Smooth muscle cell (in vitro differentiated cells): Measurements from ENCODE around the gene FCER2. TPM values are rescaled to one million over a fixed set of nuclear protein-coding genes. Genes with fewer than 3 reads are reported as not detected.

Source experiments
- DNase-seq: peaks from one replicate; lab custom pipeline; 2025; ENCODE audit not compliant: unreplicated experiment; lab: John Stamatoyannopoulos, UW
- H2AFZ ChIP-seq: fragments of 200-600 bp; sonication (generic); 2 replicates; pipeline ENCODE4 v1.6.0; 2016; ENCODE audit warnings: antibody characterized with exemption, low read depth, mild to moderate bottlenecking
- H3F3A ChIP-seq: fragments of 200-600 bp; sonication (generic); 2 replicates; pipeline ENCODE4 v1.6.0; 2017; ENCODE audit warnings: antibody characterized with exemption, low read depth
- H3K27ac ChIP-seq: fragments of 200-600 bp; sonication (generic); 2 replicates; pipeline ENCODE4 v1.5.1; 2016; ENCODE audit warnings: low read depth, mild to moderate bottlenecking
- H3K27me3 ChIP-seq: fragments of 200-600 bp; sonication (generic); 2 replicates; pipeline ENCODE4 v1.6.1; 2016; ENCODE audit warnings: low read depth, mild to moderate bottlenecking
- H3K36me3 ChIP-seq: fragments of 200-600 bp; sonication (generic); 2 replicates; pipeline ENCODE4 v1.5.1; 2016; ENCODE audit warnings: low read depth
- H3K4me1 ChIP-seq: fragments of 200-600 bp; sonication (generic); 2 replicates; pipeline ENCODE4 v1.5.1; 2016; ENCODE audit warnings: low read depth
- H3K4me2 ChIP-seq: fragments of 200-600 bp; sonication (generic); 2 replicates; pipeline ENCODE4 v1.6.0; 2016; ENCODE audit warnings: mild to moderate bottlenecking
- H3K4me3 ChIP-seq: fragments of 200-600 bp; sonication (generic); 2 replicates; pipeline ENCODE4 v1.5.1; 2016; ENCODE audit warnings: mild to moderate bottlenecking
- H3K79me2 ChIP-seq: fragments of 200-600 bp; sonication (generic); 2 replicates; pipeline ENCODE4 v1.6.0; 2016; ENCODE audit warnings: low read depth, mild to moderate bottlenecking
- H3K9ac ChIP-seq: fragments of 200-600 bp; sonication (generic); 2 replicates; pipeline ENCODE4 v1.6.0; 2016; ENCODE audit warnings: low read depth
- H3K9me3 ChIP-seq: fragments of 200-600 bp; sonication (generic); replicated peaks from 2 replicates; pipeline ENCODE4 v1.5.1; 2016; ENCODE audit warnings: low read depth
- H4K20me1 ChIP-seq: fragments of 200-600 bp; sonication (generic); 2 replicates; pipeline ENCODE4 v1.6.0; 2016; ENCODE audit warnings: low read depth
- WGBS: methylation state at CpG from one replicate; pipeline ENCODE4 v1.1.7; 2016; ENCODE audit warnings: low lambda C conversion rate; 5-methylcytosine and 5-hydroxymethylcytosine counted together
- polyA plus RNA-seq: library from polyadenylated mRNA; unstranded; fragments of >200 nt; fragmentation: Nextera tagmentation; extraction: Ambion mirVana; gene quantifications from 2 replicates; pipeline ENCODE4 v1.2.1, GENCODE V29; 2016
- total RNA-seq: library from RNA; depleted of rRNA; stranded (reverse); fragments of >200 nt; gene quantifications from 2 replicates; pipeline ENCODE4 v1.2.3, GENCODE V29; 2014
- TF ChIP-seq, protein P1 (sequence below): fragments of 200-600 bp; sonication (generic); IDR thresholded peaks from 2 replicates; pipeline ENCODE4 v1.5.1; 2017; ENCODE audit warnings: borderline replicate concordance, mild to moderate bottlenecking, antibody characterized with exemption; ENCODE audit not compliant: insufficient read depth, poor library complexity, severe bottlenecking

Gene FCER2
- total and polyA plus RNA-seq, 2 experiments from 2014 or later: not detected

DNA sequence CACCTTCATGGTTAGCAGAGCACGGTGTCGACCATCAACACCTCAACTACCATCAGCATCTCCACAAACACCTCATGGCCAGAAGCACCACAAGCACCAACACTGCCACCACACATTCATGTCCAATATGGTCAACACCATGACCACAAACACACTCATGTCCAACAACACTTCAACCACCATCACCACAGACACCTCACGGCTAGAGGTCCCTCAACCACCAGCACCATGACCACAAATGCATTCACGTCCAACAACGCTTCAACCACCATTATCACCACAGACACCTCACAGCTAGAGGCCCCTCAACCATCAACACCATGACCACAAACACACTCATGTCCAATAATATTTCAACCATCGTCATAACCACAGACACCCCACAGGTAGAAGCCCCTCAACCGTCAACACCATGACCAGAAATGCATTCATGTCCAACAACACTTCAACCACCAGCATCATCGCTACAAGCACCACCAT lies 11.1 kb downstream of the FCER2 start:
- no peaks in the 10 kb centered on the region for H3K27me3 ChIP-seq
- H3K36me3 ChIP-seq: no peaks in the 10 kb centered on the region
- no peak for DNase-seq
- no peaks in the 10 kb centered on the region for H3K4me1 ChIP-seq
- 96% methylated on average over 8 of the region's 8 CpGs for WGBS
- no peak overlapping the region for H3K4me3 ChIP-seq
- H3K27ac ChIP-seq: no peak overlapping the region
- no peak overlapping the region for H3K4me2 ChIP-seq
- no peaks in the 10 kb centered on the region for H3F3A ChIP-seq
- TF ChIP-seq, protein P1, sequence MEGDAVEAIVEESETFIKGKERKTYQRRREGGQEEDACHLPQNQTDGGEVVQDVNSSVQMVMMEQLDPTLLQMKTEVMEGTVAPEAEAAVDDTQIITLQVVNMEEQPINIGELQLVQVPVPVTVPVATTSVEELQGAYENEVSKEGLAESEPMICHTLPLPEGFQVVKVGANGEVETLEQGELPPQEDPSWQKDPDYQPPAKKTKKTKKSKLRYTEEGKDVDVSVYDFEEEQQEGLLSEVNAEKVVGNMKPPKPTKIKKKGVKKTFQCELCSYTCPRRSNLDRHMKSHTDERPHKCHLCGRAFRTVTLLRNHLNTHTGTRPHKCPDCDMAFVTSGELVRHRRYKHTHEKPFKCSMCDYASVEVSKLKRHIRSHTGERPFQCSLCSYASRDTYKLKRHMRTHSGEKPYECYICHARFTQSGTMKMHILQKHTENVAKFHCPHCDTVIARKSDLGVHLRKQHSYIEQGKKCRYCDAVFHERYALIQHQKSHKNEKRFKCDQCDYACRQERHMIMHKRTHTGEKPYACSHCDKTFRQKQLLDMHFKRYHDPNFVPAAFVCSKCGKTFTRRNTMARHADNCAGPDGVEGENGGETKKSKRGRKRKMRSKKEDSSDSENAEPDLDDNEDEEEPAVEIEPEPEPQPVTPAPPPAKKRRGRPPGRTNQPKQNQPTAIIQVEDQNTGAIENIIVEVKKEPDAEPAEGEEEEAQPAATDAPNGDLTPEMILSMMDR: no peak
- H2AFZ ChIP-seq: no peak overlapping the region
- no peak overlapping the region for H3K9ac ChIP-seq
- no peaks in the 10 kb centered on the region for H3K9me3 ChIP-seq
- no peaks in the 10 kb centered on the region for H3K79me2 ChIP-seq
- H4K20me1 ChIP-seq: peaks cover 1% of the 10 kb centered on the region

- H2AFZ ChIP-seq: no peak overlapping the region
- H3K27me3 ChIP-seq: no peaks in the 10 kb centered on the region
- 90% methylated on average over 23 of the region's 23 CpGs for WGBS
- no peak overlapping the region for H3K4me2 ChIP-seq
- TF ChIP-seq, protein P1: no peak
- H3K4me3 ChIP-seq: no peak overlapping the region
- no peaks in the 10 kb centered on the region for H3K79me2 ChIP-seq
- H3F3A ChIP-seq: no peaks in the 10 kb centered on the region
- H3K4me1 ChIP-seq: no peaks in the 10 kb centered on the region
- no peak overlapping the region for H3K9ac ChIP-seq
- peaks cover 18% of the 10 kb centered on the region for H4K20me1 ChIP-seq
- H3K27ac ChIP-seq: no peak overlapping the region
- H3K9me3 ChIP-seq: no peaks in the 10 kb centered on the region
- DNase-seq: no peak
- no peaks in the 10 kb centered on the region for H3K36me3 ChIP-seq
Observed at GRCh38 chr19:7689165-7689564, 12.8 kb downstream of the FCER2 start.

GRCh38 chr19:7687177-7687576 lies 14.8 kb downstream of the FCER2 start:
- Histone ChIP-seq H3K9ac (no peak overlapping the region), H2AFZ (no peak overlapping the region), H3K4me3 (no peak overlapping the region), H3K36me3 (no peaks in the 10 kb centered on the region), H3K9me3 (no peaks in the 10 kb centered on the region), H3K27me3 (no peaks in the 10 kb centered on the region), H3K79me2 (no peaks in the 10 kb centered on the region), H3K27ac (no peak overlapping the region), H4K20me1 (peaks cover 31% of the 10 kb centered on the region), H3K4me1 (no peaks in the 10 kb centered on the region), H3F3A (no peaks in the 10 kb centered on the region), H3K4me2 (no peak overlapping the region)
- 93% methylated on average over 12 of the region's 12 CpGs for WGBS
- no peak for DNase-seq
- TF ChIP-seq, protein P1: no peak
